ENCODE data around the gene ALG12. TPM values are rescaled to one million over a fixed set of nuclear protein-coding genes. Genes with fewer than 3 reads are reported as not detected.

ALG12 gene
- total and polyA plus RNA-seq, 2 of the 13 experiments (the other 11 are each of a cell fraction or from before 2014, with no cell fraction given) = 7.8 to 15.8 TPM

DNA sequence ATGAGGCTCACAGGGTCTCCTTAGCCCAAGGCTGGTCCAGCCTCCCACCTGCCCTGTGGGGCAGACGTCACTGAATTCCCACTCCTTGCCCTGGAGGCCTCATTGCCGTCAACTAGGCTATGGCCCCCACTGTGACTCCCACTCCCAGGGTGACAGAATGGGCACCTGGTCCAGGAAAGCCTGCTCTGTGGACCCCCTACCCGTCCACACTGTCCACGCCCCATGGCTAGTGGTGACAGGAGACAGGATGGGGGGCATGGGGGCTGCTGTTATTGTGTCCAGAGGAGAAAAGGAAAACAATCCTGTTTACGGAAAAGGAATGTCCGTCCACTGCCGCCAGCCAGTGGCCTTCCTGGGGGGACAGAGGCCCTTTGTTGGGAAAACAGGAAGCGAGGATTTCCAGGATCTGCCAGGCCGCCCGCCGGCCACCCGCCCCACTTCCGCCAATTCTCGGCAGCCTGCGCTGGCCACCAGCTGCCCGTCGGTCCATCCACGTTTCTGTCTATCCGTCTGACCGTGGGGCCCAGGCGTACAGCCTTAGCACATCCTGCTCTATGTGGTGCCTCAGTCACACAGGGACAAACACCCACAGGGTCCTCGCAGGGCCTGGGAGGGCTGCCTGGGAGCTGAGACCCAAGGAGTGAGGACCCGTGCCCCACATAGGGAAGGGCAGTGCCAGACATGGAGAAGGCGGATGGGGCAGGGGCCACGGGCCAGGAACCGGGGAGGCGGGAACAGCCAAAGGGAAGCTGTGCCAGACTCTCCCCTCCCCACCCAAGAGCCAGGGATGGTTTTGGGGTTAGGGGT is 19.7 kb upstream of the ALG12 start (continued):
- TF ChIP-seq SOX6 (IDR thresholded peaks at IDR 0.05) (no peak), SOX6 (CRISPR knock-in tag; IDR thresholded peaks at IDR 0.05) (peak; percentile 93), ZBTB7B (CRISPR knock-in tag; IDR thresholded peaks at IDR 0.05) (peak; percentile 95), KLF16 (CRISPR knock-in tag; IDR thresholded peaks at IDR 0.05) (0 out of 4 replicates have a peak, but pooled peaks of 1 of the 2 experiments have one; percentile 67), ERF (CRISPR knock-in tag; IDR thresholded peaks at IDR 0.05) (peak; percentile 83; the same call in 1 of the 2 replicates), THYN1 (CRISPR knock-in tag; IDR thresholded peaks at IDR 0.05; ENCODE audit: borderline replicate concordance, low read depth) (no peak), ZFX (CRISPR knock-in tag; IDR thresholded peaks at IDR 0.05; ENCODE audit: low read depth) (peak; percentile 86), TAF1 (CRISPR knock-in tag; IDR thresholded peaks at IDR 0.05) (peak; percentile 36; the same call in 1 of the 2 replicates), ZNF207 (IDR thresholded peaks at IDR 0.05; ENCODE audit: borderline replicate concordance) (no peak), POLR2G (IDR thresholded peaks at IDR 0.05; ENCODE audit: low read depth, low read length) (peak; percentile 75), SRF (IDR thresholded peaks at IDR 0.05; ENCODE audit: low read depth, low read length) (no peak), ZNF296 (CRISPR knock-in tag; conservative IDR thresholded peaks at IDR 0.05) (peak; percentile 98), ELF3 (CRISPR knock-in tag; IDR thresholded peaks at IDR 0.05) (peak; percentile 97), ZNF678 (CRISPR knock-in tag; IDR thresholded peaks at IDR 0.05) (0 out of 2 replicates have a peak, but pooled peaks have one; percentile 33)
- TF ChIP-seq, protein P1, sequence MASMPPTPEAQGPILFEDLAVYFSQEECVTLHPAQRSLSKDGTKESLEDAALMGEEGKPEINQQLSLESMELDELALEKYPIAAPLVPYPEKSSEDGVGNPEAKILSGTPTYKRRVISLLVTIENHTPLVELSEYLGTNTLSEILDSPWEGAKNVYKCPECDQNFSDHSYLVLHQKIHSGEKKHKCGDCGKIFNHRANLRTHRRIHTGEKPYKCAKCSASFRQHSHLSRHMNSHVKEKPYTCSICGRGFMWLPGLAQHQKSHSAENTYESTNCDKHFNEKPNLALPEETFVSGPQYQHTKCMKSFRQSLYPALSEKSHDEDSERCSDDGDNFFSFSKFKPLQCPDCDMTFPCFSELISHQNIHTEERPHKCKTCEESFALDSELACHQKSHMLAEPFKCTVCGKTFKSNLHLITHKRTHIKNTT (CRISPR knock-in tag; IDR thresholded peaks at IDR 0.05) = no peak
- TF ChIP-seq, protein P2, sequence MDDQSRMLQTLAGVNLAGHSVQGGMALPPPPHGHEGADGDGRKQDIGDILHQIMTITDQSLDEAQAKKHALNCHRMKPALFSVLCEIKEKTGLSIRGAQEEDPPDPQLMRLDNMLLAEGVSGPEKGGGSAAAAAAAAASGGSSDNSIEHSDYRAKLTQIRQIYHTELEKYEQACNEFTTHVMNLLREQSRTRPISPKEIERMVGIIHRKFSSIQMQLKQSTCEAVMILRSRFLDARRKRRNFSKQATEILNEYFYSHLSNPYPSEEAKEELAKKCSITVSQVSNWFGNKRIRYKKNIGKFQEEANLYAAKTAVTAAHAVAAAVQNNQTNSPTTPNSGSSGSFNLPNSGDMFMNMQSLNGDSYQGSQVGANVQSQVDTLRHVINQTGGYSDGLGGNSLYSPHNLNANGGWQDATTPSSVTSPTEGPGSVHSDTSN (CRISPR knock-in tag; IDR thresholded peaks at IDR 0.05; ENCODE audit: borderline replicate concordance) = no peak
- TF ChIP-seq, protein P3, sequence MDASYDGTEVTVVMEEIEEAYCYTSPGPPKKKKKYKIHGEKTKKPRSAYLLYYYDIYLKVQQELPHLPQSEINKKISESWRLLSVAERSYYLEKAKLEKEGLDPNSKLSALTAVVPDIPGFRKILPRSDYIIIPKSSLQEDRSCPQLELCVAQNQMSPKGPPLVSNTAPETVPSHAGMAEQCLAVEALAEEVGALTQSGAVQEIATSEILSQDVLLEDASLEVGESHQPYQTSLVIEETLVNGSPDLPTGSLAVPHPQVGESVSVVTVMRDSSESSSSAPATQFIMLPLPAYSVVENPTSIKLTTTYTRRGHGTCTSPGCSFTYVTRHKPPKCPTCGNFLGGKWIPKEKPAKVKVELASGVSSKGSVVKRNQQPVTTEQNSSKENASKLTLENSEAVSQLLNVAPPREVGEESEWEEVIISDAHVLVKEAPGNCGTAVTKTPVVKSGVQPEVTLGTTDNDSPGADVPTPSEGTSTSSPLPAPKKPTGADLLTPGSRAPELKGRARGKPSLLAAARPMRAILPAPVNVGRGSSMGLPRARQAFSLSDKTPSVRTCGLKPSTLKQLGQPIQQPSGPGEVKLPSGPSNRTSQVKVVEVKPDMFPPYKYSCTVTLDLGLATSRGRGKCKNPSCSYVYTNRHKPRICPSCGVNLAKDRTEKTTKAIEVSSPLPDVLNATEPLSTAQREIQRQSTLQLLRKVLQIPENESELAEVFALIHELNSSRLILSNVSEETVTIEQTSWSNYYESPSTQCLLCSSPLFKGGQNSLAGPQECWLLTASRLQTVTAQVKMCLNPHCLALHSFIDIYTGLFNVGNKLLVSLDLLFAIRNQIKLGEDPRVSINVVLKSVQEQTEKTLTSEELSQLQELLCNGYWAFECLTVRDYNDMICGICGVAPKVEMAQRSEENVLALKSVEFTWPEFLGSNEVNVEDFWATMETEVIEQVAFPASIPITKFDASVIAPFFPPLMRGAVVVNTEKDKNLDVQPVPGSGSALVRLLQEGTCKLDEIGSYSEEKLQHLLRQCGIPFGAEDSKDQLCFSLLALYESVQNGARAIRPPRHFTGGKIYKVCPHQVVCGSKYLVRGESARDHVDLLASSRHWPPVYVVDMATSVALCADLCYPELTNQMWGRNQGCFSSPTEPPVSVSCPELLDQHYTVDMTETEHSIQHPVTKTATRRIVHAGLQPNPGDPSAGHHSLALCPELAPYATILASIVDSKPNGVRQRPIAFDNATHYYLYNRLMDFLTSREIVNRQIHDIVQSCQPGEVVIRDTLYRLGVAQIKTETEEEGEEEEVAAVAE (CRISPR knock-in tag; IDR thresholded peaks at IDR 0.05; ENCODE audit: borderline replicate concordance) = peak; percentile 50; the same call in 1 of the 2 replicates
